ENCODE data around the gene MAP2K6.

DNA sequence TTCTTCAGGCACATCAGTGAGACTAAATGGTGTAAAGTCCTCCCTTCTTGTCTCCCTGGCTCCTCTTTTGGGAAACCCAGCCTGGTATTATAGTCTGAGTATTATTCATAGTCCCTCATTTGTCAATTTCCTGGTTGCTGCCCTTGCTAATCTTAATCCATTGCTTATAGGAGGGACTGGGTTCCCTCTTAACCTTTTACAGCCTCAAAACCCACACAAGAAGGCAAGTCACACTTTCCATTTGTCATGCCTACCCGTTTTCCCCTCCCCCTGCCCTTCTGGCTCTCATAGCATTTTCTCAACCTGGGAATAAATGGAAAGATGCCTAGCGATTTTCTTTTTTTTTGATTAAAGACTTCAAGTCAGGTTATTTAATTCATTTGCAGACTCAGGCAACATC, 124.8 kb downstream of the MAP2K6 start:
- no peak for TF ChIP-seq POLR2A (IDR thresholded peaks at IDR 0.05; ENCODE audit: control extremely low read depth in 1 of 2, low read depth in 2 of 2, low read length in 2 of 2)
- no peak for TF ChIP-seq RAD21 (IDR thresholded peaks at IDR 0.05 in 1 of 2, conservative IDR thresholded peaks at IDR 0.05 in 1 of 2; ENCODE audit: low read depth in 2 of 2, low read length in 2 of 2)
- TF ChIP-seq SRF (IDR thresholded peaks at IDR 0.05; ENCODE audit: low read depth, low read length) = no peak
- no peak for TF ChIP-seq CHD2 (IDR thresholded peaks at IDR 0.05; ENCODE audit: low read length)
- no peak for TF ChIP-seq FOSL1 (IDR thresholded peaks at IDR 0.05; ENCODE audit: insufficient read depth, low read depth, low read length)
- no peak for TF ChIP-seq CTCF (IDR thresholded peaks at IDR 0.05; ENCODE audit: control extremely low read depth in 1 of 3, insufficient read depth in 1 of 3, low read depth in 1 of 3, low read length in 3 of 3)
- TF ChIP-seq ATF3 (IDR thresholded peaks at IDR 0.05; ENCODE audit: insufficient read depth, low read depth, low read length) = no peak
- TF ChIP-seq JUND (IDR thresholded peaks at IDR 0.05; ENCODE audit: low read length) = no peak
- TF ChIP-seq EZH2 (IDR thresholded peaks at IDR 0.05; ENCODE audit: low read depth, low read length, severe bottlenecking) = no peak
- no peak for TF ChIP-seq TBP (IDR thresholded peaks at IDR 0.05; ENCODE audit: low read depth, low read length)
- TF ChIP-seq CREB1 (IDR thresholded peaks at IDR 0.05) = no peak
- TF ChIP-seq MAFK (IDR thresholded peaks at IDR 0.05; ENCODE audit: low read depth, low read length) = no peak
- TF ChIP-seq, protein P1, sequence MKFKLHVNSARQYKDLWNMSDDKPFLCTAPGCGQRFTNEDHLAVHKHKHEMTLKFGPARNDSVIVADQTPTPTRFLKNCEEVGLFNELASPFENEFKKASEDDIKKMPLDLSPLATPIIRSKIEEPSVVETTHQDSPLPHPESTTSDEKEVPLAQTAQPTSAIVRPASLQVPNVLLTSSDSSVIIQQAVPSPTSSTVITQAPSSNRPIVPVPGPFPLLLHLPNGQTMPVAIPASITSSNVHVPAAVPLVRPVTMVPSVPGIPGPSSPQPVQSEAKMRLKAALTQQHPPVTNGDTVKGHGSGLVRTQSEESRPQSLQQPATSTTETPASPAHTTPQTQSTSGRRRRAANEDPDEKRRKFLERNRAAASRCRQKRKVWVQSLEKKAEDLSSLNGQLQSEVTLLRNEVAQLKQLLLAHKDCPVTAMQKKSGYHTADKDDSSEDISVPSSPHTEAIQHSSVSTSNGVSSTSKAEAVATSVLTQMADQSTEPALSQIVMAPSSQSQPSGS (IDR thresholded peaks at IDR 0.05; ENCODE audit: low read length) = no peak
- TF ChIP-seq EP300 (IDR thresholded peaks at IDR 0.05; ENCODE audit: borderline replicate concordance in 1 of 2, low read depth in 2 of 2, low read length in 2 of 2) = no peak

Measured in H1 (cell line).